Neural progenitor cell (in vitro differentiated cells): ENCODE data around the gene IRF2BP2.

Experiments used
- EZH2 ChIP-seq: fragments of 200-600 bp; sonication (generic); IDR thresholded peaks from 2 replicates; pipeline ENCODE4 v1.6.1; 2017; ENCODE audit warnings: antibody characterized with exemption, mild to moderate bottlenecking, moderate library complexity
- EZH2phosphoT487 ChIP-seq: fragments of 200-600 bp; sonication (generic); IDR thresholded peaks from 2 replicates; pipeline ENCODE4 v1.6.1; 2017; ENCODE audit warnings: antibody characterized with exemption
- TF ChIP-seq, protein P1 (sequence below): fragments of 200-600 bp; sonication (generic); IDR thresholded peaks from 2 replicates; pipeline ENCODE4 v1.5.1; 2017; ENCODE audit warnings: antibody characterized with exemption, mild to moderate bottlenecking

DNA sequence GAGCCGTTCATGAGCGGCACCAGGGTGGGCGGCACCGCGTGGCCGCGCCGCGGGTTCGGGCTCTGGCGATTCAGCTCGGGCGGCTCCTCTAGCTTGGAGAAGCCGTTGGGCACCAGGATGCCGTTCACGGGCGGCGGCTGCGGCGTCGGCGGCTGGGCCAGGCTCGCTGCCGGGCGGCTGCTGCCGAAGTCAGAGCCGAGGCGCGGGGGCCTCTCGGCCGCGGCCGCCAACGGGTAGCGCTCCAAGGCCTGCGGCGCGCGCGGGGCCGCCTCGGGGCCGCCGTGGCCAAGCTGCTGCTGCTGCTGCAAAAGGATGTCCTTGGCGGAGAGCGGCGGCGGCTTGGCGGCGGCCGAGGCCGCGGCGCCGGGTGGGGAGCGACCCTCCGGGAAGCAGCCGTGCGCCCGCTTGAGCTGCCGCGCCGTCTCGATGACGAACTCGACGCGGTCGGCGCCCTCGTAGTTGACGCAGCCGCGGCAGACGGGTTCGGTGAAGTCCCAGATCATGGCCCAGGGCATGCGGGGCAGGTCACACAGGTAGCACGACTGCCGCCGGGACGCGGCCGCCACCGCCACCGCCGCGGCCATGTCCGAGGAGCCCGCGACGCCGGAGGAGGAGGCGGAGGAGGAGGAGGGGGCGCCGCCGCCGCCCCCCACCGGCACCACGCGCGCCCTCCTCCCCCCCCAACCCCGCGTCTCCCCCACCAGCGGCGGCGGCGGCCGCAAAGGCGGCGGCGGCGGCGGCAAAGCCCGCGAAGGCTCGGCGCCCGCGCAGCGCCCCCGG, 877 bp downstream of the IRF2BP2 start:
- TF ChIP-seq EZH2phosphoT487 (no peak), EZH2 (no peak)
- TF ChIP-seq, protein P1, sequence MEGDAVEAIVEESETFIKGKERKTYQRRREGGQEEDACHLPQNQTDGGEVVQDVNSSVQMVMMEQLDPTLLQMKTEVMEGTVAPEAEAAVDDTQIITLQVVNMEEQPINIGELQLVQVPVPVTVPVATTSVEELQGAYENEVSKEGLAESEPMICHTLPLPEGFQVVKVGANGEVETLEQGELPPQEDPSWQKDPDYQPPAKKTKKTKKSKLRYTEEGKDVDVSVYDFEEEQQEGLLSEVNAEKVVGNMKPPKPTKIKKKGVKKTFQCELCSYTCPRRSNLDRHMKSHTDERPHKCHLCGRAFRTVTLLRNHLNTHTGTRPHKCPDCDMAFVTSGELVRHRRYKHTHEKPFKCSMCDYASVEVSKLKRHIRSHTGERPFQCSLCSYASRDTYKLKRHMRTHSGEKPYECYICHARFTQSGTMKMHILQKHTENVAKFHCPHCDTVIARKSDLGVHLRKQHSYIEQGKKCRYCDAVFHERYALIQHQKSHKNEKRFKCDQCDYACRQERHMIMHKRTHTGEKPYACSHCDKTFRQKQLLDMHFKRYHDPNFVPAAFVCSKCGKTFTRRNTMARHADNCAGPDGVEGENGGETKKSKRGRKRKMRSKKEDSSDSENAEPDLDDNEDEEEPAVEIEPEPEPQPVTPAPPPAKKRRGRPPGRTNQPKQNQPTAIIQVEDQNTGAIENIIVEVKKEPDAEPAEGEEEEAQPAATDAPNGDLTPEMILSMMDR = no peak
